DMS79 treated with DMSO at 0.1 percent for 48 hours (cell line): ENCODE data around the gene MROH2B.

Experiments used
- DNase-seq: peaks from one replicate; lab custom pipeline; 2025; lab: John Stamatoyannopoulos, UW

Gene MROH2B

DNA sequence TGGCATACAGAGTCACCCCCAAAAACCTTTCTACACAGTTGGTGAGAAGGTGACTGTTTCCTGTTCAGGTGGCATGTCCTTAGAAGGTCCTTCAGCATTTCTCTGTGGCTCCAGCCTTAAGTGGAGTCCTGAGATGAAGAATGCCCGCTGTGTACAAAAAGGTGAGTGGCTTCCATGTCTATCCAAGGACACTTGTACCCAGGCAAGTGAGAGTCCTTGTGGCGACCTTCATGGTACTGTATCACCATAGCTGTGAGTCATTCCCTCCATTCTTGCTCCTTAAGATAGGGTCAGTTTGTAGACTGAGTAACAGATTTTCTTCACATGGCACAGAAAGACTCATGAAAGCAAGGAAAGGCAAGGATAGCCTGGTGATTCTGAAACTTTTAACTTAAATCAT lies 98.7 kb downstream of the MROH2B start:
- DNase-seq = no peak

DNA sequence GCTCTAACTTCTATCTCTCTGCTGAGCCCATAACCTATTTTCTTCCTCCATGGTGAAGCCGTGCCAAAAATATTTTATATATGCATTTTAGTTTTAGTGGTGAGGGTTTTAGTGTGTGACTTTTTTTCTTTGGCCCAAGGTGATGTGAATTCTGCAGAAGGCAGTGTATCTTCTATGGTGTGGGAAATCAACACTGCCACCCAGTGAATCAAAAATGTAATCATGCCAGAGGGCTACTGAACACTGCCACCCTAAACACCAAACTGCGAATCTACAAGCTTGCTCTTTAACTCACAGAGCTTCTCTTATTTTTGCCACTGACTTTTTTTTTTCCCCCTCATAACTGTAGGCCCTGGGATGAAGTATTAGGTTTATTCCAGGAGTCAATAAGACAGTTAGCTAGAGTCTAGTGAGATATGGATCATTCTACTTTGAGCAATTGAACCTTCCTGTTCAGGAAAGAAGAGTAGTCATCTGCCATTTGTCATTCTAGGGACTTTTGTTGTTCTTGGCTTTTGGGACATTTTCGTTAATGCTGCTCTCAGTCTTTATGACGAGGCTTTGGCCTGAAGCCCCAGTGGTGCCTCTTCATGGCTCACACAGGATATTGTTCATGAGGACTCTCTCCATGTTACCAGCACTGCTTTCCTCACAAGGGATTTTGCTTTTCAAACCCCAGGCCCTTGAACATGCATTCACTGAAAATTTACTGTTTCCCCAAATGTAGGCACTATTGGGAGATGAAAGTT lies 108.8 kb downstream of the MROH2B start:
- no peak for DNase-seq

DNA sequence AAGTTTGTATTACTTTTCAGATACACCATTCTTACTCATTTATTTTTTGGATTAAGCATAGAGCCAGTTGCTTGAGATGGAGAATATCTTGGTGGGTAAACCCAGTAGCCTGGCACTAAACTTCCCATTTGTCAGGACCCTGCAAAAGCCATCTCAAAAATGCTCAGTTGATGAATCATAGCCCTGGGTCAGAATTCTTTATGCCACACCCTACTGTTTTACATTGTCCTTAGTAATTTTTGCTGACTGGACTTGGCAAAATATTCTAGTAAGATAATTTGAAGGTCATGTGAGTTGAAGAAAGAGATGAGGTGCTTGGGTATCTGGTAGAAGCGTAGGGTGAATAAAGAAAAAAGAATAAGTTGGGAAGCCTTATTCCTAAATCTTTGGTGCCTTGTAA lies 111.1 kb downstream of the MROH2B start:
- DNase-seq = no peak

DNA sequence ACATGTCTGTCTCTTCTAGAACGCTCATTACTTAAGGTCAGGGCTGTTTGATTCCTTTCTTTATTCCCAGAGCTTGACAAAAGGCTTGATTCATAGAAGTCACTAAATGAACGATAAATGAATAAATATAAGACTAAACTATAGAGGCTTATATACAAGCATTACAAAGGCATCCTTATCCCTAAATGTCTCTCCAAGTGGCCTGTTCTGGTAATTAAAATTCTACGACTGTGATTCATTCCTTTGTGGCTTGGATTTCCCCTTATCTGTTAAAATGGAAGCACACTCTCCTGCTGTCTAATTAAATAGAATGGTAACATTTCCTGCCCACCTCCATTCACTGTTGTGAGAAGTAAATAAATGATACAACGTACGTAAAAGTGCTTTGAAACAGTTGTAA lies 112.3 kb downstream of the MROH2B start:
- DNase-seq = no peak

DNA sequence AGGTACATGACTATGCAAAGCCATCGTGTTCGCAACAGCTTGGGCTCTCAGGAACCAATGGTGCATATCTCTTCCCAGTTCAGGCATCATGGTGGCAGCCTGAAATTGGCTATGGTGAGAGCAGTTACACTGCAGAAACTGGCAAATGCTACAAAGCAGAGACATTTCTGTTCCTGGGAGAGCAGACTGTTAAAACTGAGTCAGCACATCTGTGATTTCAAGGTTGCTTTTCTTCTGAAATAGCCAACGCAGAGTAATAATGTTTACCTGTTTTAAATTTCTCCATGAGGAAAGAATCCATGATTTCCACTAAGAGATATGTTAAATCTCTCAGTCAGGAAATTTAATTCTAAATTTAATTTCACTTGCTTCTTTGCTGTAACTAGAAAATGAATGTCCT lies 114.1 kb downstream of the MROH2B start:
- DNase-seq = no peak

DNA sequence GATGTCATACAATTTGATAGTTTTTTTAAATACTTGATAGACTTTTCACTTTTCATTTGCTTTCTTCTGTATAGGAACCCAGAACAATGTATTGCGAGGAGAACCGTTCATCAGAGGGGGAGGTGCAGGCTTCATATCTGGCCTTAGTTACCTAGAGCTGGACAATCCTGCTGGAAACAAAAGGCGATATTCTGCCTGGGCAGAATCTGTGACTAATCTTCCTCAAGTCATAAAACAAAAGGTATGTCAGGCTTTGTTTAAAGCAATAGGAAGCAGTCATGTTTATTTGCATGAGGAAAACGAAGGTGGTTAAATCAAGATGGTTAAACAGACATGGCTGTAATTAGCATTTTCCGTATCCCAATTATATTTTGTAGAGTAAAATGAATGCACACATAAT lies 115.8 kb downstream of the MROH2B start:
- no peak for DNase-seq
